SU-DHL-6 (cell line): ENCODE measurements around the gene ATRNL1.

Experiments
- H2AFZ ChIP-seq: fragments of 200-600 bp; sonication (generic); 2 replicates; pipeline ENCODE4 v1.6.1; 2014; ENCODE audit warnings: low read depth, mild to moderate bottlenecking, moderate library complexity, mixed read lengths, antibody characterized with exemption, low read length; ENCODE audit not compliant: severe bottlenecking
- H3F3A ChIP-seq: fragments of 200-600 bp; shearing (Covaris generic); 2 replicates; pipeline ENCODE4 v1.6.0; 2016; ENCODE audit warnings: antibody characterized with exemption, mild to moderate bottlenecking; ENCODE audit not compliant: insufficient read depth
- H3K27ac ChIP-seq: fragments of 200-600 bp; sonication (generic); 2 replicates; pipeline ENCODE4 v1.5.1; 2016; ENCODE audit warnings: low read depth, mild to moderate bottlenecking, low read length, moderate library complexity, mixed read lengths
- H3K27me3 ChIP-seq: fragments of 200-600 bp; sonication (generic), shearing (Covaris generic); 2 replicates; pipeline ENCODE4 v1.6.0; 2014; ENCODE audit warnings: mild to moderate bottlenecking, low read length
- H3K36me3 ChIP-seq: fragments of 200-600 bp; sonication (generic); 2 replicates; pipeline ENCODE4 v1.6.1; 2014; ENCODE audit warnings: mild to moderate bottlenecking, low read length, mixed read lengths
- H3K4me2 ChIP-seq: fragments of 300-600, 200-600 bp; shearing (Covaris generic), sonication (generic); 2 replicates; pipeline ENCODE4 v1.6.0; 2014; ENCODE audit warnings: low read length, low read depth, mild to moderate bottlenecking; ENCODE audit not compliant: poor library complexity, severe bottlenecking
- H3K4me3 ChIP-seq: fragments of 200-600 bp; sonication (generic); 2 replicates; pipeline ENCODE4 v1.5.1; 2014; ENCODE audit warnings: antibody characterized with exemption, low read length, mild to moderate bottlenecking, mixed read lengths; ENCODE audit not compliant: insufficient read depth, poor library complexity, severe bottlenecking
- H3K79me2 ChIP-seq: fragments of 200-600 bp; sonication (generic); 2 replicates; pipeline ENCODE4 v1.6.1; 2014; ENCODE audit warnings: mild to moderate bottlenecking, low read length, moderate library complexity; ENCODE audit not compliant: insufficient read depth
- H3K9ac ChIP-seq: fragments of 200-600 bp; sonication (generic); 2 replicates; pipeline ENCODE4 v1.7.0; 2014; ENCODE audit warnings: mild to moderate bottlenecking, low read length
- H3K9me2 ChIP-seq: fragments of 200-600 bp; sonication (generic); replicated peaks from 2 replicates; pipeline ENCODE4 v1.6.1; 2014; ENCODE audit warnings: low read length; ENCODE audit not compliant: insufficient read depth
- H3K9me3 ChIP-seq: fragments of 200-600 bp; sonication (generic); 2 replicates; pipeline ENCODE4 v1.6.1; 2014; ENCODE audit warnings: low read length, mixed read lengths; ENCODE audit not compliant: insufficient read depth
- H4K20me1 ChIP-seq: fragments of 200-600 bp; sonication (generic); 2 replicates; pipeline ENCODE4 v1.6.1; 2014; ENCODE audit warnings: low read depth, mild to moderate bottlenecking, antibody characterized with exemption, low read length, moderate library complexity, mixed read lengths
- CTCF ChIP-seq: fragments of 200-600 bp; sonication (generic); IDR thresholded peaks from one replicate; pipeline ENCODE4 v1.5.1; 2017; ENCODE audit warnings: antibody characterized with exemption, mild to moderate bottlenecking, low read length, moderate library complexity; ENCODE audit not compliant: insufficient read depth, poor library complexity, severe bottlenecking
- EZH2phosphoT487 ChIP-seq: fragments of 200-600 bp; sonication (generic), shearing (Covaris generic); conservative IDR thresholded peaks from 2 replicates; pipeline ENCODE4 v1.6.1; 2018; ENCODE audit warnings: mild to moderate bottlenecking, antibody characterized with exemption, low read length, moderate library complexity, mixed read lengths

ATRNL1 gene

GRCh38 chr10:115773832-115774231, 680.7 kb downstream of the ATRNL1 start:
- no peaks in the 10 kb centered on the region; the same call in 1 of the 2 replicates for H3K9me2 ChIP-seq
- no peak overlapping the region for H3K9ac ChIP-seq
- H3K4me3 ChIP-seq, result no peak overlapping the region
- TF ChIP-seq CTCF, result no peak
- no peak for TF ChIP-seq EZH2phosphoT487
- H3K9me3 ChIP-seq, result no peaks in the 10 kb centered on the region
- no peak overlapping the region for H3K27ac ChIP-seq
- H3K36me3 ChIP-seq, result no peaks in the 10 kb centered on the region
- H2AFZ ChIP-seq, result no peak overlapping the region
- no peak overlapping the region for H3K4me2 ChIP-seq
- no peaks in the 10 kb centered on the region for H3K79me2 ChIP-seq
- H4K20me1 ChIP-seq, result no peaks in the 10 kb centered on the region
- H3K27me3 ChIP-seq, result no peaks in the 10 kb centered on the region
- H3F3A ChIP-seq, result no peaks in the 10 kb centered on the region

- Histone ChIP-seq H3K79me2 (no peaks in the 10 kb centered on the region), H3K27me3 (no peaks in the 10 kb centered on the region), H3K4me2 (no peak overlapping the region), H3K36me3 (no peaks in the 10 kb centered on the region), H3K9me2 (no peaks in the 10 kb centered on the region; the same call in 1 of the 2 replicates), H3K4me3 (no peak overlapping the region), H4K20me1 (no peaks in the 10 kb centered on the region), H3K9ac (no peak overlapping the region), H3K27ac (no peak overlapping the region), H2AFZ (no peak overlapping the region), H3K9me3 (no peaks in the 10 kb centered on the region), H3F3A (no peaks in the 10 kb centered on the region)
- TF ChIP-seq CTCF (no peak), EZH2phosphoT487 (no peak)
These were observed 681.6 kb downstream of the ATRNL1 start for GRCh38 chr10:115774721-115775120.

- Histone ChIP-seq H4K20me1 (no peaks in the 10 kb centered on the region), H3K27ac (no peak overlapping the region), H3K9me3 (no peaks in the 10 kb centered on the region), H3K9me2 (no peaks in the 10 kb centered on the region; the same call in 1 of the 2 replicates), H3K4me2 (no peak overlapping the region), H3K4me3 (no peak overlapping the region), H3K79me2 (no peaks in the 10 kb centered on the region), H2AFZ (no peak overlapping the region), H3F3A (no peaks in the 10 kb centered on the region), H3K36me3 (no peaks in the 10 kb centered on the region), H3K9ac (no peak overlapping the region), H3K27me3 (no peaks in the 10 kb centered on the region)
- TF ChIP-seq EZH2phosphoT487 (no peak), CTCF (no peak)
These were observed 684.5 kb downstream of the ATRNL1 start for GRCh38 chr10:115777646-115778045.
